Measurements from ENCODE around the gene MITF.

The MITF gene

DNA sequence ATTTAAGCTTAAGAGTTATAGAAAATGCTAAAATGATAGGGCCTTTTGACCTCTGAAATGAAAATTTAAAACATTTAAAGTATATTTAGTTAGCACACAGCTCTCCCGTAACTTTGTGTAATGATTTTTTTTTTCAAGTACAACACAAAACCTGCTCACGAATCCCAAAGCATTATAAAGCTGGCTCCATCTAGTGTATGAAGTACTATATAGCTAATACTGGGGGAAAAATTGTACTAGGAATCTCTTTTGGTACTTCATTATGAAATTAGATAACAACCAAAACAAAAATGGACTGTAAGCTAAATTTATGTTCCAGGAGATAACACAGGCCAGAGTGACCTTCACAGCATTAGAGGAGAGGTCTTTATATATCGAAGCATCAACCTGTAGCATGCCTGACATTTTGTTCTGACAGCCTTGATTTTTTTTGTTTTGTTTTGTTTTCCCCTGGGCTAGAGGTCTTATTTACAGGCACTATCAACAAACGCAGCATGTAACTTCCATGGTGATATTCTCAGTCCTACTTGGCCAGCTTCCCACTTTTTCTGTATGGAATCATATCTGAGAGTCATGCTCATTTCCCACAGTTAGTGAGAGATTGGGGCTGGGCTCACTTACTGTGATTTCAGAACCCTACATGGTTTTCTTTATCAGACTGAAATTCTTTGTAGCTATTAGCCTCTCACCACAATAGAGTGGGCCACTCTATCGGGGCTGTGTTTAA lies 116.3 kb downstream of the MITF start:
- no peak for DNase-seq (ENCODE audit: low read depth in 1 of 2, low spot score in 1 of 2)
- H3K4me3 ChIP-seq (replicated peaks; ENCODE audit: insufficient read depth, low read length) = no peak overlapping the region
- TF ChIP-seq, protein P1, sequence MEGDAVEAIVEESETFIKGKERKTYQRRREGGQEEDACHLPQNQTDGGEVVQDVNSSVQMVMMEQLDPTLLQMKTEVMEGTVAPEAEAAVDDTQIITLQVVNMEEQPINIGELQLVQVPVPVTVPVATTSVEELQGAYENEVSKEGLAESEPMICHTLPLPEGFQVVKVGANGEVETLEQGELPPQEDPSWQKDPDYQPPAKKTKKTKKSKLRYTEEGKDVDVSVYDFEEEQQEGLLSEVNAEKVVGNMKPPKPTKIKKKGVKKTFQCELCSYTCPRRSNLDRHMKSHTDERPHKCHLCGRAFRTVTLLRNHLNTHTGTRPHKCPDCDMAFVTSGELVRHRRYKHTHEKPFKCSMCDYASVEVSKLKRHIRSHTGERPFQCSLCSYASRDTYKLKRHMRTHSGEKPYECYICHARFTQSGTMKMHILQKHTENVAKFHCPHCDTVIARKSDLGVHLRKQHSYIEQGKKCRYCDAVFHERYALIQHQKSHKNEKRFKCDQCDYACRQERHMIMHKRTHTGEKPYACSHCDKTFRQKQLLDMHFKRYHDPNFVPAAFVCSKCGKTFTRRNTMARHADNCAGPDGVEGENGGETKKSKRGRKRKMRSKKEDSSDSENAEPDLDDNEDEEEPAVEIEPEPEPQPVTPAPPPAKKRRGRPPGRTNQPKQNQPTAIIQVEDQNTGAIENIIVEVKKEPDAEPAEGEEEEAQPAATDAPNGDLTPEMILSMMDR (IDR thresholded peaks at IDR 0.05; ENCODE audit: insufficient read depth, low read length) = no peak
- TF ChIP-seq GABPA (IDR thresholded peaks at IDR 0.05; ENCODE audit: low read depth) (no peak), SPI1 (IDR thresholded peaks at IDR 0.05; ENCODE audit: borderline replicate concordance, low read depth) (no peak), POLR2AphosphoS5 (IDR thresholded peaks at IDR 0.05; ENCODE audit: low read depth) (no peak)
- TF ChIP-seq, protein P2, sequence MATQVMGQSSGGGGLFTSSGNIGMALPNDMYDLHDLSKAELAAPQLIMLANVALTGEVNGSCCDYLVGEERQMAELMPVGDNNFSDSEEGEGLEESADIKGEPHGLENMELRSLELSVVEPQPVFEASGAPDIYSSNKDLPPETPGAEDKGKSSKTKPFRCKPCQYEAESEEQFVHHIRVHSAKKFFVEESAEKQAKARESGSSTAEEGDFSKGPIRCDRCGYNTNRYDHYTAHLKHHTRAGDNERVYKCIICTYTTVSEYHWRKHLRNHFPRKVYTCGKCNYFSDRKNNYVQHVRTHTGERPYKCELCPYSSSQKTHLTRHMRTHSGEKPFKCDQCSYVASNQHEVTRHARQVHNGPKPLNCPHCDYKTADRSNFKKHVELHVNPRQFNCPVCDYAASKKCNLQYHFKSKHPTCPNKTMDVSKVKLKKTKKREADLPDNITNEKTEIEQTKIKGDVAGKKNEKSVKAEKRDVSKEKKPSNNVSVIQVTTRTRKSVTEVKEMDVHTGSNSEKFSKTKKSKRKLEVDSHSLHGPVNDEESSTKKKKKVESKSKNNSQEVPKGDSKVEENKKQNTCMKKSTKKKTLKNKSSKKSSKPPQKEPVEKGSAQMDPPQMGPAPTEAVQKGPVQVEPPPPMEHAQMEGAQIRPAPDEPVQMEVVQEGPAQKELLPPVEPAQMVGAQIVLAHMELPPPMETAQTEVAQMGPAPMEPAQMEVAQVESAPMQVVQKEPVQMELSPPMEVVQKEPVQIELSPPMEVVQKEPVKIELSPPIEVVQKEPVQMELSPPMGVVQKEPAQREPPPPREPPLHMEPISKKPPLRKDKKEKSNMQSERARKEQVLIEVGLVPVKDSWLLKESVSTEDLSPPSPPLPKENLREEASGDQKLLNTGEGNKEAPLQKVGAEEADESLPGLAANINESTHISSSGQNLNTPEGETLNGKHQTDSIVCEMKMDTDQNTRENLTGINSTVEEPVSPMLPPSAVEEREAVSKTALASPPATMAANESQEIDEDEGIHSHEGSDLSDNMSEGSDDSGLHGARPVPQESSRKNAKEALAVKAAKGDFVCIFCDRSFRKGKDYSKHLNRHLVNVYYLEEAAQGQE (IDR thresholded peaks at IDR 0.05; ENCODE audit: insufficient replicate concordance, low read depth) = no peak

DNA sequence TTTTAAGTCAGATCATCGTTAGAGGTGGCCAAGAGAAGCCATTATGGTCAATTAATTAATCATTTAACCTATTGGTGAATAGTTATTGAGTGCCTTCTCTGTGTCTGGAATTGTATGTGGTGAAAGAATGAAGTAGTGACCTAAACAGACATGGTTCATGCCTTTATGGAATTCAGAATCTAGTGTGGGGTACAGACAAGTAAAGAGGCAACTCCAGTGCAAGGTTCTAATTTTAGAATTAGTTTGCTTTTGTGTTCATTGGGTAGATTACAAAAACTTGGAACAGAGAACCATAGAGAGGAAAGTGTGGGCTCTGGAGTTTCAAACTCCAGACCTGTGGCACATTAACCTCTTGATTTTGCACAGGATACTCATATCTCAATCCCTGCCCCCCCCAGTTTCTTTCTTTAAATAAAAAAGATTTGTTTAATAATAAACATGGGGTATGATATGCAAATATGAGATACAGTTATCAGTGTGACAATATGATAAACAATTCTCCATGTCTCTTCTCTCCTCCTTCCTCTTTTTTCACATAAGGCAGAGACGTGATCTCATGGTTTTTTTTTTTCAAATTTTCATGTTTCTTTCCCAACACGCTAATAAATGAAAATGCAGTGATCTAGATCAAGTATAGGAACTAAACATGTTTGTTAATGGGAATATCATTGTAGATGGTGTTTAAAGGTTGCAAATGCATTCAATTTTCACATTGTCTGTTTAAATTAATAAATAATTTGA lies 117.9 kb downstream of the MITF start:
- TF ChIP-seq, protein P1 (IDR thresholded peaks at IDR 0.05; ENCODE audit: insufficient read depth, low read length) = no peak
- TF ChIP-seq POLR2AphosphoS5 (IDR thresholded peaks at IDR 0.05; ENCODE audit: low read depth) = no peak
- no peak for TF ChIP-seq SPI1 (IDR thresholded peaks at IDR 0.05; ENCODE audit: borderline replicate concordance, low read depth)
- TF ChIP-seq GABPA (IDR thresholded peaks at IDR 0.05; ENCODE audit: low read depth) = no peak
- TF ChIP-seq, protein P2 (IDR thresholded peaks at IDR 0.05; ENCODE audit: insufficient replicate concordance, low read depth) = no peak
- no peak overlapping the region for H3K27ac ChIP-seq (replicated peaks)
- no peak for DNase-seq (ENCODE audit: low read depth in 1 of 2, low spot score in 1 of 2)
- no peak overlapping the region for H3K4me3 ChIP-seq (replicated peaks; ENCODE audit: insufficient read depth, low read length)
- no peaks in the 10 kb centered on the region for H3K27me3 ChIP-seq (ENCODE audit: insufficient read depth, poor library complexity, severe bottlenecking)

More for the DNA sequence above, 116.3 kb downstream of the MITF start:
- Histone ChIP-seq H3K27me3 (ENCODE audit: insufficient read depth, poor library complexity, severe bottlenecking) (no peaks in the 10 kb centered on the region), H3K27ac (replicated peaks) (no peak overlapping the region)

- Histone ChIP-seq H3K27me3 (ENCODE audit: insufficient read depth, poor library complexity, severe bottlenecking) (no peaks in the 10 kb centered on the region), H3K27ac (replicated peaks) (no peak overlapping the region), H3K4me3 (replicated peaks; ENCODE audit: insufficient read depth, low read length) (no peak overlapping the region)
- no peak for DNase-seq (ENCODE audit: low read depth in 1 of 2, low spot score in 1 of 2)
- TF ChIP-seq, protein P1 (IDR thresholded peaks at IDR 0.05; ENCODE audit: insufficient read depth, low read length) = no peak
- TF ChIP-seq, protein P2 (IDR thresholded peaks at IDR 0.05; ENCODE audit: insufficient replicate concordance, low read depth) = no peak
- no peak for TF ChIP-seq SPI1 (IDR thresholded peaks at IDR 0.05; ENCODE audit: borderline replicate concordance, low read depth)
- TF ChIP-seq GABPA (IDR thresholded peaks at IDR 0.05; ENCODE audit: low read depth) = no peak
- no peak for TF ChIP-seq POLR2AphosphoS5 (IDR thresholded peaks at IDR 0.05; ENCODE audit: low read depth)
Observed at GRCh38 chr3:69861556-69861955, 122.3 kb downstream of the MITF start.
